Lower leg skin (tissue), 3 donors: ENCODE measurements around the gene CDYL2.

Experiments used
- CTCF ChIP-seq, 3 donors: fragments of 450-650 bp; IDR thresholded peaks; one replicate each; pipeline ENCODE4 v1.5.1; 2016; ENCODE audit warnings: antibody characterized with exemption in 3 of 3, mild to moderate bottlenecking in 3 of 3, moderate library complexity in 2 of 3
- POLR2A ChIP-seq, 2 donors: fragments of 450-650 bp; IDR thresholded peaks; one replicate each; pipeline ENCODE4 v1.6.1; 2016 to 2017; ENCODE audit warnings: antibody characterized with exemption in 2 of 2, mild to moderate bottlenecking in 1 of 2, moderate library complexity in 1 of 2

DNA sequence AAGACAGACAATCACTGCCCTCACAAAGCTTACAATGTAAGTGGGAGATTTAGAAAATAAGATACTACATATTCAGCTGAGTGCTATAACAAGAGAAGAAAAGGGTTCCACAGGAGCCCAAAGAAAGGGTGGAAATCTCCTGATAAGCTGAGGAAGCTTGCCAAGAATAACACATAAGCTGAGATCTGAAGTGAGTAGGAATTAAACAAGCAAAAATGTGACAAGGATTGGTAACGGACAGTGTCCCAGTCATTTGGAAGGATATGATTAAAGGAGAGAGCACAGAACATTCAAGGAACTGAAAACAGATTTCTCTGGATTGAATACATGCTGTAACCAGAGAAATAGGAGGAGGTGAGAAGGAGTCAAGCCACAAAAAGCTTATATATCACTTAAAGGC, 13.0 kb downstream of the CDYL2 start:
- TF ChIP-seq CTCF (IDR thresholded peaks at IDR 0.05) (no peak), POLR2A (IDR thresholded peaks at IDR 0.05) (no peak)
